GM10266 (cell line): ENCODE measurements around the gene COLEC12.

Experiments used
- DNase-seq: peaks from one replicate; pipeline ENCODE4 v3.0.0; 2012; ENCODE audit errors: extremely low spot score
- CTCF ChIP-seq: IDR thresholded peaks from 2 replicates; pipeline ENCODE4 v1.5.1; 2012; ENCODE audit warnings: mild to moderate bottlenecking, low read depth; ENCODE audit not compliant: control insufficient read depth, insufficient read depth; ENCODE audit errors: missing control alignments

COLEC12 gene

GRCh38 chr18:484749-485464 is 15.6 kb downstream of the COLEC12 start:
- DNase-seq, result no peak
- TF ChIP-seq CTCF, result no peak

DNA sequence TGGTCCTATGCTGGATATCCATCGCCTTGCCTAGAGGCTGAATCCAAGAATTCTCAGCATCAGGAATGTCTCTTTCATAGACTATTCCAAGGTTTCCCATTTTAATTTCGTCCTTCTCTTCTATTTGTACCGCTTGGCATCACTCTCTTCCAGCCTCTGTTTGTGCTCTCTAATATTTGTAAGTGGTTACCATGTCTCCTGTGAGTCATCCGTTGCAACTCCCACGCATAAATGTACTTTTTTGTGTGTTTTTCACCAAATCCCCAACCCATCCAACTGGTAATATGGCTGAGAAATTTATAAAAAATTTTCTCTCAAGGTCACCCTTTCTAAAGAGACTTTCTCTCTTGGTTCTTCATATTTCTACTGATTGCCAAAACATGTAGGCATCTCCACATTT is 21.8 kb downstream of the COLEC12 start:
- no peak for DNase-seq
- TF ChIP-seq CTCF, result no peak

- peak; percentile 44 for TF ChIP-seq CTCF
- DNase-seq, result no peak
These were observed 22.9 kb downstream of the COLEC12 start for GRCh38 chr18:477565-477964.

DNA sequence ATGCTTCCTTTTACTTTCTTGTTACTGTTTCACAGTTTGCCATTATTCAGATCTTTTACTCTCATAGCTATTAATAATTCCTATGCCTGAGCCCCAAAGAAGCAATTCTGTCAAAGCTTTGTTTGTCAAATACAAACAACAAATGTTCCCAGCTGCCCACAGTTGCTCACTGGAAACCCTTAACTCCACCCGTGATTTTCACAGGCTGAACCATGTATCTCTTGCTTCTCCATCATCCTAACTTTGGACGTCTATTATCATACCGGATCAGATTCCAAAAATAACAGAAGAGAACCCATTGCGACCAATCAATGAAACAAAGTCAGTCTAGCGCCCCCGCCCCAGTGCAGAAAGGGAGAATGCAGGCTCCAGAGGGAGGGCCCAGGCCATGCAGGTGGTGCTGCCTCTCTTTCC is 24.2 kb downstream of the COLEC12 start:
- TF ChIP-seq CTCF, result no peak
- DNase-seq, result no peak

DNA sequence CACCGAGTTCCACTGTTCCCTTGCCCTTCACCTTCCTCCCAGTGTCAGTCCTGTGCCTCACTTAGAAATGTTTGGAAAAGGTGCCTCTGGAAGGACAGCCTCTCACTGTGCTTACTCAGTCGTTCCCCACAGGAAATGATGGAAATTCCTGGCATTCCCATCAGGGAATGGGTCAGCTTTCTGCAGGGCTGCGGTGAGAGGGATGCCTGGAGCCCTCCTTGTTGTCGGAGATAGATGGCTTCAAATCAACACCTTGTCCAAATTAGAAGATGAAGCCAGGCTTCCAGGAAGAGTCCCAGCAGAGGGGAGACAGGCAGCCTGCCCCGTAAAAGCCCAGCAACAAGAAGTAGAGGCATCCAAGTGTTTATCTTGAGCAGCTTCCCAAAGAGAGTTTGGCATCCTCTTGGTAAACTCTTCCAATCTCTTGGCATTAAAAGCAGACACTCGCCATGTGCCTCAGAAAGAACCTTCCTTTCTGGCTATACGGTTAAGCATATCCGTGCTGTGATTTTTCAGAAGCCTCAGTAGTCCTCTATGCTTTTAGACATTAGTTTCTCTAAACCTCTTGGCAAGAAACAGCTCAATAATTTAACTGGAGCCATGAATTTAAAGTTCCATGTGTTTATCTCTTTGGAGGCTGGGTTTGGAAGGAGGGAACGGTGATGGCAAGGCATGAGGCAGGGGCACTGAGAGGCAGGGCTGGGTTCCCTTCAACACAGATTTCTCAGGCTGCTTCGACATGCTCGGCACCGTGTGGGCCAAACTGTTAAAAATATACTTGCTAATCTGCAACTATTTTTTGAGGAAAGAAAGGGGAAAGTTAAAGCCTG is 25.1 kb downstream of the COLEC12 start:
- no peak for TF ChIP-seq CTCF
- no peak for DNase-seq

DNA sequence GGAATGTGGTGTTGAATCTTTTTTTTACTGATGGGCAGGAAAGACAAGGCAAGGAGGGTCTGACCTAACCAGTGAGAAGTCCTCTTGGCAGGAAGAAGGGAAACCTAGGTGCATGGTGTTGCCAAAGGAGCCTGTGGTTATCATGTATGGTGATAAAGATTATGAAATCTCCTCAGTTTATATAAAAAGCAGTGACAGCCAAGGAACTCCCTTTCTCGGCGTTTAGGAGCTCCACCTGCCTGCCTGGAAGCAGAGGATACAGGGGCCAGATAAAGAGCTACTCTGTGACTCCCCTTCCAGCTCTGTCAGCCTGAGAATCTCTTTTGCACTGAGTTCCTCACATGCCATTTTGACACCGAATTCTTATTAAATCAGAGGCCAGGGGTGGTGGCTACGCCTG is 26.1 kb downstream of the COLEC12 start:
- no peak for TF ChIP-seq CTCF
- DNase-seq, result no peak

DNA sequence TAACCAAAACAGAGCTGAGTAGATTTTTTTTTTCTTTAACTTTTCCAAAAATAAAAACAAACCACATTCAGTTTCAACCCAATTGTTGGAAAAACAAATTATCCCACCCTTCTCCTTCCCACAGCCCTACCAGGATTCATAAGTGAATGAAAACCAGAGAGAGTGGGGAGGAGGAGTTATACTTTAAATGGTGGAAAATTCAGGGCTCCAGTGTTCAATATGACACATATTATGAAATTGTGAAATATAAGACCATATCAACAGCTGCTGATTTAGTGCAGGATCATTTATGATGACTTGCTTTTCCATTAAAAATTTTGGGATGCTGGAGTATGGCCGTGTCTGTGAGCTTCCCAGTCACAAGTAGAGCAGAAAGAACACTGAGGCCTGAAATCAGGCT is 26.7 kb downstream of the COLEC12 start:
- no peak for TF ChIP-seq CTCF
- DNase-seq, result no peak
